ENCODE measurements around the gene ZIC5.

ZIC5 gene

DNA sequence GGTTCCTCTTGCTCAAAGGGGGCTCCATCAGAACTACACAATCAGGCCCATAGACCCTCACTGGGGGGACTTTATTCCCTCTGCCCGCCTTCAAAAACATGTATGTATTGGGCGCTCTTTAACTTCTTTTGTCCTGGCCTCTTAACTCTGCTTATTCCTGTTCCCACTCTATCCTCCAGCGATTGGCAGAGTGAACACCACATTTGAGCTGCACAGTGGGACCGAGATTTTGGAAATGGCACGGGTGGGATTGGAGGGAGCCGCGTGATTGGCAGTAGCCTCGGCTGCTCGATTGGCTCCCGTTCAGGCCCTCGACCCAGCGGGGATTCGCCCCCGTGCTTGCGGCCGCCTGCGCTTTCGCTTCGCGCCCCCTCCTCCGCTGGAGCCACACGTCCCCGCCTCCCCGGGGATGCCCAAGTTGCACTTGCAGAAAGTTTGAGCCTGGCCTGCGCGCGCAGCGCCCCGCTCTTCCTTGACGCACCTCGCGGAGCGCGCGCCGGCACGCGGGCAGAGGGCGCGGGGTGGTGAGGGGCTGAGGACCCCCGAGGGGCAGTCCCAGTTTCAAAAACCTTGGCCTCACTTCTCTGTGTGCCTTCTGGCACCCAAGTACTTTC, at the start of gene ZIC5:
Gene ZIC5 (minus strand): TSS at position 192 of the 614 bp plus-strand sequence. CDS start 164 bp downstream, at position 28.
- no peak for DNase-seq

DNA sequence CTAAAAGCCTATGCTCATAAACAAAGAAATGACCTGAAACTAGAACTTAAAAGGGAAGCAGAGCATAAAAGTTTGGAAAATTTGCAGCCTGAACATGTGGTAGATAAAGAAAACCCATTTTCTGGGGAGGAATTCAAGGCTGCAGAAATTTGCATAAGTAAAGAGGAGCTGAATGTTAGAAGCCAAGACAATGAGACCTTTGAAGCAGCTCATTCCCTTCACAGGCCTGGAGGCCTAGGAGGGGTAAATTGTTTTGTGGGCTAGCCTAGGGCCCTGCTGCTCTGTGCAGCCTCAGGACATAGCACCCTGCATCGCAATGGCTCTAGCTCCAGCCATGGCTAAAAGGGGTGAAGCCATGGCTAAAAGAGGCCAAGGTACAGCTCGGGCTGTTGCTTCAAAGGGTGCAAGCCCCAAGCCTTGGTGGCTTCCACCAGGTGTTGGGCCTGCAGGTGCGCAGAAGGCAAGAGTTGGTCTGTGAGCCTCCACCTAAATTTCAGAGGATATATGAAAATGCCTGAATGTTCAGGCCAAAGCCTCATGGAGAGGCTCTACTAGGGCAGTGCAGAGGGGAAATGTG, 48.3 kb upstream of the ZIC5 start:
- no peak for DNase-seq

GRCh38 chr13:100014621-100015020, 43.1 kb upstream of the ZIC5 start:
- DNase-seq: no peak

- DNase-seq: no peak
Observed at GRCh38 chr13:99998261-99998660, 26.7 kb upstream of the ZIC5 start.

DNA sequence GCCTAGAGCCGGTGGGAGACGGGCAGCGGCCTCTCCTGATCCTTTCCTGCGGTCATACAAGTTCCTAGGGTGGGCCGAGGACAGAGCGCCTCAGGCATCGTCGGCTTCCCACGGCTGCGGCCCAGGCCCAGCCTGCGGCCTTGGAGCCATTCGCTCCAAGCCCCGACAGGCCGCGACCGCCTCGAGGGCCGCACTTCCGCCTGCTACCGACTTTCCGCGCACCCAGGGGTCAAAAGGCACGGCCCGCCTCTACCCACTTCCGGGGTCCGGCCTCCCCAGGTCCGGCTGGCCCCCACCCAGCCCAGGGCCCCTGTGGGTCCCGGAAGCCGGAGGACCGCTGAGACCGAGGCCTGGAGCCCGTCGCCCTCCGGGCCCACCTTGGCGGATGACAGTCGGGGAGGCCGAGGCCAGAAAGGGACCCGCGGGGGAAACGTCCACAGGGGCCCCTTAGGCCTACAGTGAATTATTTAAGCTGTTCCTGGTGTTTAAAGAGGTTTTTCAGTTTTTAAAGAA, 26.2 kb upstream of the ZIC5 start:
- DNase-seq: no peak

DNA sequence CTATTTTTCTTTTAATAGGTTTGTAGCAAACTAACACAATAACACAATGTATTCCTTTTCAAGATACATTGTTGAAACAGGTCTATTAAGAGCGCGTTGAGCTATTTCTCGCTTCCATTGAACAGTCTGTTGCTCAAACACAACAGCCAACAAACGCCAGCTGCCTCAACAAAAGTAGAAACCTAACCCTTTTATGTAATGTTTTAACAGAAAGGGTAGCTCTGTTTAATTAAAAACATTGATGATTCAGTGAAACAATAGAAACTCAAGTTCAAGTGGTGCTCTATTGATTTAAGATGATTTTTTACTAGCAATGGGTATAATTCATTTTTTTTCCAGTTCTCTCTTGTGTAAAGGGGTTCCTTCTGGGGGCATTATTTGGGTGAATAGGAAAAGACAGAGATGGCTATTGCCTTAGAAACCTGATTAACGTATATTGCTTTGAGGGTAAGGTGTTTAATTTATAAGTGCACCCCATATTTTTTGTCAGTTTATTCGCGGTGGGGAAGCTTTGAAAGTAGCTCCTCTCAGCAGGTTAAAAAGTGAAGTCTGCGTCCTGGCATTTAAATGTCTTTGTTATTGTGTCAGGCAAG, 24.9 kb upstream of the ZIC5 start:
- no peak for DNase-seq

DNA sequence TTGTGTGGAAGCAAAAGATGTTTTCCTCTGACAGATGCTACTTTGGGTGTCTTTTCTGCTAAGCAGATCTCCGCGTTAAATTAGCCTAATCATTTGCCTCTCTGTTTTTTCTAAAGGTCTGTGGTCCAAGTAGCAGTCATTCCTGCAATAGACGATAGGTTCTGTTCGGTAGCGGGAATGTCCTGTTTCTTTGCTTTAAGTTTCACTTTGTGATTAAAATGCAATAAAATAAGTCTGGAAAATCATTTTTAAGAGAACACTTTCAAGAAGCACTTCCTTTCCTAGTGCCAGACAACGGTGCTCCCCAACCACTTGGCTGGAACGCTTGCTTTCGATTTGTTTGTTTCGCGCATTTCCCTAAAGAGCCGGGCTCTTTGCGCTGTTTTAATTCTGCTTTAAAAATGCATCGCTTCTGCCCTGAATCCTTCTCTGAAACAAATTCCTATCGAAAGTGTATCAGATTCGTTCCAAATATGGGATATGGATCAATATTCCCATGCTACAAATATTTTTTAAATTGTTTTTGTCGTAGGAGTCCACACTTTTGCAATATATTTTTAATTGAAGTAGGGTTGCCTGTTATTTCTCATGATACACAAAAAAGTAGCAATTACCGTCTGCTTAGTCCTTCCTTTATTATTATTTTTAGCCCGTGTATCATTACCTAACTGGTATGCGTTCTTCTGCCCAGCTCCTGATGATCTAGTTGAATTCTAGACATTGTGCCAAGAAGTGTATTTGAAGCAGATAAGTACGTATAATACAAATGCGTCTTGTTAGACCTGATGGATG, 24.2 kb upstream of the ZIC5 start:
- no peak for DNase-seq

- DNase-seq: no peak
Observed at GRCh38 chr13:99995104-99995588, 23.6 kb upstream of the ZIC5 start.

- no peak for DNase-seq
Observed at GRCh38 chr13:99994638-99995020, 23.1 kb upstream of the ZIC5 start.

- no peak for DNase-seq
Observed at GRCh38 chr13:99993660-99994637, 22.4 kb upstream of the ZIC5 start.

DNA sequence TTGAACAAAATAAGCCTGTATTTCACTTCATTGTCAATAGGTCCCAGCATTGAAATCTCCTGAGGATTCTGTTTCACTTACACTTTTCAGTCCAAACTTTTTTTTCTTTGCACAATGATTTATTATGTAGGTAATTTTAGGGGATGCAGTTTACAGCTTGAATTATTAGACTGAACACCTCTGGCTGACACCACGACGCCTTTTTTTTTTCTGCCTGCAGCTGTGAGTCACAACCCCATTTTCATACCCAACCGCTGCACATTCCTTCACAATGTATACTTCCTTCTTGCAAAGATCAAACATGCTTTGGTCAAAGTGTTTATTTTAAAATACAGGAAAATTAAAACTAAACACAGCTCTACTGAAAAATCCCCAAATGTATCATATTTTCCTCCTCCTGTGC, 21.4 kb upstream of the ZIC5 start:
- DNase-seq: peak; percentile 51

DNA sequence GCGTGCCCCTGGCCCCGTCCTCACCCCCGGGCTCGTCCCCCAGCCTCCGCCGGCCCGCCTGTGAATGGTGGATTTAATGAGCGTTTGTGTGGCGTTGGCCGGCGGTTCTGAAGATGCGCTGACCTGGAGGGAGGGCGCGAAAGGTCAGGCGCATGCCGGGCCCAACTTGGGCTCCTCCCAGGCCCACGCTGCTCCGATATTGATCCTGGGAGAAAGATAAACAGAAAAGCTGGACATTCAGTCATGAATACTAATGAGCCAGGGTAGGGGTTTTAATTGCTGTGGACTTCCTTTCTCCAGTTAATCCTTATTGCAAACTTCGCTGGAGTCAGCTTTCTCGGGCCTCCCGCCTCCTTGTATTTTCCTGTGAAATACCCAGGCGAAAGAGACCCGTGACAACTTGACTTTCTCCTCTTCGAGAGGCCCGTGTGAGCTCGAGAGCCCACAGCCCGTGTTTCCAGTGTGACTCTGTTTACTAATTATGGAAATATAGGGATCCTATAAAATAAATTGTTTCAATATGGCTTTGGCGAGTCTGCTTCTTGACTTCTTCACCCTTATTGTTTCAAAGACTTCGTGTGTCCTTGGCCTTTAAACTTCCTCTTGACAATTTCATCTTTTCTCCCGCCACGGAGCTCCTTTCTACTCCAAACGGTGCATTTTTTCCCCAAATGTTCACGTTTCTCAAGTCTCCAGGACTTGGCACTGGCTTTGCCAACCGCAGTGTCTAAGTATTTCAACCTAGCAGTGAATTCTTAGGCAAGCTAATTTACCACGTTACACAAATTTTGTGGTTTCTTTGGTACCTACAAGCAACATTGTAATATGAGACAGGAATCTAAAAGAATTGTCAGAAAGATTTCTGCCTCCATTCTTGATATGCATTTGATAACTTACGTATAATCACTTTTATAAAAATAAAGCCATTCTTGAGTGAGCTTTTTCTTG, 20.5 kb upstream of the ZIC5 start:
- peak; percentile 15 for DNase-seq

DNA sequence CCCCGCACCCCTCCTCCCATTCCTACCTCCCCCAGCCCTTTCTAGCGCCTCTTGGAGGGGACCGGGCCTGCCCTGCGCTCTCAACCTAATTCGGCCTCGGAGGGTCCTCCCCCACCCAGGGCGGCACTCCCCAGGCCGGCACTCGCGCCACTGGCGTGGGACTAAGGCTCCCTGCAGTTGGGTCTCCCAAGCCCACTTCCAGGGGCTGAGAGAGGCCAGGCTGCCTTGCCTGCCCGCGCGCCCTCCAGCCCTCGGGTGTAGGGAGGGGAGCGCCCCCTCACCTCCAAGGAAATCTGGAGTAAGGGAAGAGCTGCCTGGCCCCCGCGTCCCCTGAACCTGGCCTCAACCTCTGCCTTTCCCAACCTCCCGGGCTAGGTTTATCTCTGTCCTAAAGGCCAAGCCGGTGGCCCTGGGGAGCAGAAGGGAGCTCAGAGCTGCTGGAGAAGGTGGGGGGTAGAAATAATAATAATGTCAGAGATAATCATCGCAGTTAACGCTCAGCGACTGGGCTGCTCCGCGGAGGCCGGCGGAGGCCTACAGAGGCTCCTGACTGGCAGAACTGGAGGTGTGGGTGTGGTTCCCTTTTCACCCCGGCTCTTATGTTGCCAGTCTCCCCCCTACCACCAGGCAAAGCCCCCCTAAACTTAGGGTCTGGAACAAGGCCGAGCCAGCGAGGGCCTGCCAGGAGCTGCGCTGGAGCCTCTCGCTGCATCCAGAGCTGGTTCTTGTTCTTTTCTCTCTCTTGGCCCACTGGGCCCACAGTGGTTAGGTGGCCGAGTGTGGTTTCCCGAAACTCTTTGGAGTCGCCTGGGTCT, 19.7 kb upstream of the ZIC5 start:
- no peak for DNase-seq

- DNase-seq: no peak
Observed at GRCh38 chr13:99990126-99990977, 18.8 kb upstream of the ZIC5 start.

- DNase-seq: no peak
Observed at GRCh38 chr13:99989276-99990125, 17.9 kb upstream of the ZIC5 start.

- DNase-seq: no peak
Observed at GRCh38 chr13:99988529-99989275, 17.1 kb upstream of the ZIC5 start.
